H9 (cell line): ENCODE data around the gene CDYL. TPM values are rescaled to one million over a fixed set of nuclear protein-coding genes. Genes with fewer than 3 reads are reported as not detected.

ENCODE experiments used
- DNase-seq: peaks from one replicate; pipeline ENCODE4 v3.0.0-alpha.2; 2017
- H2AFZ ChIP-seq: one replicate; pipeline ENCODE4 v1.6.1; 2013; ENCODE audit warnings: mild to moderate bottlenecking, low read length, control low read depth, moderate library complexity
- H2AK5ac ChIP-seq: 2 replicates; pipeline ENCODE4 v1.6.1; 2013; ENCODE audit warnings: low read length, control low read depth, mixed read lengths; ENCODE audit not compliant: insufficient read length
- H2BK120ac ChIP-seq: one replicate; pipeline ENCODE4 v1.6.1; 2013; ENCODE audit warnings: low read depth, mild to moderate bottlenecking, low read length, control low read depth, inconsistent platforms; ENCODE audit not compliant: poor library complexity, severe bottlenecking
- H2BK12ac ChIP-seq: 2 replicates; pipeline ENCODE4 v1.6.1; 2013; ENCODE audit warnings: low read length, control low read depth, mixed read lengths, low read depth; ENCODE audit not compliant: insufficient read length
- H2BK15ac ChIP-seq: 2 replicates; pipeline ENCODE4 v1.6.1; 2013; ENCODE audit warnings: low read depth, low read length, control low read depth
- H2BK20ac ChIP-seq: one replicate; pipeline ENCODE4 v1.6.1; 2013; ENCODE audit warnings: low read depth, mild to moderate bottlenecking, low read length, control low read depth, inconsistent platforms; ENCODE audit not compliant: poor library complexity, severe bottlenecking
- H2BK5ac ChIP-seq: 2 replicates; pipeline ENCODE4 v1.6.1; 2013; ENCODE audit warnings: low read length, control low read depth, mixed read lengths; ENCODE audit not compliant: insufficient read length
- H3K14ac ChIP-seq: 2 replicates; pipeline ENCODE4 v1.6.1; 2013; ENCODE audit warnings: low read length, control low read depth; ENCODE audit not compliant: insufficient read depth
- H3K18ac ChIP-seq: 2 replicates; pipeline ENCODE4 v1.6.1; 2013; ENCODE audit warnings: low read depth, mild to moderate bottlenecking, mixed read lengths, low read length, control low read depth; ENCODE audit not compliant: insufficient read length
- H3K23ac ChIP-seq: 2 replicates; pipeline ENCODE4 v1.6.1; 2013; ENCODE audit warnings: low read length, control low read depth, mixed read lengths, low read depth; ENCODE audit not compliant: insufficient read length
- H3K23me2 ChIP-seq: 2 replicates; pipeline ENCODE4 v1.6.1; 2013; ENCODE audit warnings: low read depth, mild to moderate bottlenecking, mixed read lengths, low read length, control low read depth; ENCODE audit not compliant: insufficient read length, poor library complexity, severe bottlenecking
- H3K27ac ChIP-seq: 2 replicates; pipeline ENCODE4 v1.5.1; 2013; ENCODE audit warnings: low read length, control low read depth, mixed read lengths, low read depth; ENCODE audit not compliant: insufficient read length
- H3K27me3 ChIP-seq: 2 replicates; pipeline ENCODE4 v1.6.1; 2013; ENCODE audit warnings: low read length, control low read depth, inconsistent platforms; ENCODE audit not compliant: insufficient read depth
- H3K4ac ChIP-seq: 2 replicates; pipeline ENCODE4 v1.6.1; 2013; ENCODE audit warnings: low read depth, mild to moderate bottlenecking, control low read depth, inconsistent platforms, low read length, moderate library complexity
- H3K4me1 ChIP-seq: 2 replicates; pipeline ENCODE4 v1.6.1; 2013; ENCODE audit warnings: low read length, control low read depth, inconsistent platforms; ENCODE audit not compliant: insufficient read depth
- H3K4me2 ChIP-seq: 2 replicates; pipeline ENCODE4 v1.6.1; 2013; ENCODE audit warnings: low read length, control low read depth, mixed read lengths; ENCODE audit not compliant: insufficient read length, insufficient read depth
- H3K56ac ChIP-seq: 2 replicates; pipeline ENCODE4 v1.6.1; 2013; ENCODE audit warnings: low read depth, mild to moderate bottlenecking, mixed read lengths, low read length, control low read depth; ENCODE audit not compliant: insufficient read length
- H3K79me1 ChIP-seq: 2 replicates; pipeline ENCODE4 v1.6.1; 2013; ENCODE audit warnings: low read depth, mild to moderate bottlenecking, moderate library complexity, low read length, control low read depth, inconsistent platforms; ENCODE audit not compliant: insufficient read depth, poor library complexity, severe bottlenecking
- H3K79me2 ChIP-seq: 2 replicates; pipeline ENCODE4 v1.6.1; 2013; ENCODE audit warnings: low read length, control low read depth, inconsistent platforms; ENCODE audit not compliant: insufficient read depth
- H3K9ac ChIP-seq: 2 replicates; pipeline ENCODE4 v1.6.1; 2013; ENCODE audit warnings: low read length, control low read depth, mixed read lengths; ENCODE audit not compliant: insufficient read length; ENCODE audit errors: extremely low read depth
- H3K9me3 ChIP-seq: one replicate; pipeline ENCODE4 v1.6.1; 2013; ENCODE audit warnings: low read depth, low read length, inconsistent platforms; ENCODE audit not compliant: control insufficient read depth
- H3T11ph ChIP-seq: one replicate; pipeline ENCODE4 v1.6.1; 2013; ENCODE audit warnings: mild to moderate bottlenecking, low read length, control low read depth, inconsistent platforms
- H4K20me1 ChIP-seq: one replicate; pipeline ENCODE4 v1.6.1; 2013; ENCODE audit not compliant: control insufficient read depth, insufficient read length, insufficient read depth
- H4K5ac ChIP-seq: 2 replicates; pipeline ENCODE4 v1.6.1; 2013; ENCODE audit warnings: low read depth, mild to moderate bottlenecking, mixed read lengths, low read length, control low read depth; ENCODE audit not compliant: insufficient read length
- H4K8ac ChIP-seq: replicated peaks from 2 replicates; pipeline ENCODE4 v1.6.1; 2013; ENCODE audit warnings: low read length, control low read depth, mixed read lengths, low read depth; ENCODE audit not compliant: insufficient read length
- H4K91ac ChIP-seq: 2 replicates; pipeline ENCODE4 v1.6.1; 2013; ENCODE audit warnings: low read depth, mild to moderate bottlenecking, moderate library complexity, mixed read lengths, low read length, control low read depth; ENCODE audit not compliant: insufficient read length
- H3K27ac Mint-ChIP-seq, 3 experiments: 2 replicates in 2 of 3; 3 replicates in 1 of 3; pipeline ENCODE4 v1.8.0; 2020 to 2021; ENCODE audit warnings: mixed read lengths in 3 of 3, mild to moderate bottlenecking in 1 of 3, moderate library complexity in 1 of 3
- H3K27me3 Mint-ChIP-seq: 2 replicates; pipeline ENCODE4 v1.8.0; 2021; ENCODE audit warnings: low read depth, mild to moderate bottlenecking, moderate library complexity, mixed read lengths
- H3K36me3 Mint-ChIP-seq, 3 experiments: 2 replicates in 2 of 3; 3 replicates in 1 of 3; pipeline ENCODE4 v1.8.0; 2020 to 2021; ENCODE audit warnings: low read depth in 3 of 3, mixed read lengths in 3 of 3; ENCODE audit not compliant: insufficient read depth in 1 of 3
- H3K4me1 Mint-ChIP-seq, 2 experiments: 2 replicates each; pipeline ENCODE4 v1.8.0; 2020; ENCODE audit warnings: mixed read lengths in 2 of 2
- H3K4me3 Mint-ChIP-seq, 2 experiments: 2 replicates in 1 of 2; 3 replicates in 1 of 2; pipeline ENCODE4 v1.8.0; 2020 to 2021; ENCODE audit warnings: mild to moderate bottlenecking in 2 of 2, mixed read lengths in 2 of 2, moderate library complexity in 1 of 2
- H3K9me3 Mint-ChIP-seq, 2 experiments: 2 replicates in 1 of 2; 3 replicates in 1 of 2; pipeline ENCODE4 v1.8.0; 2020; ENCODE audit warnings: mild to moderate bottlenecking in 2 of 2, mixed read lengths in 2 of 2, moderate library complexity in 1 of 2
- WGBS: extraction: QIAGEN DNeasy Blood & Tissue Kit; methylation state at CpG from one replicate; pipeline ENCODE4 v1.1.7; 2013; ENCODE audit warnings: missing lambda C conversion rate, low lambda C conversion rate, mixed read lengths; ENCODE audit not compliant: insufficient read length; ENCODE audit errors: extremely low coverage; 5-methylcytosine and 5-hydroxymethylcytosine counted together
- total RNA-seq: library from RNA; stranded (reverse); gene quantifications from 2 replicates; pipeline ENCODE4 v1.2.1, GENCODE V29; 2021
- TF ChIP-seq, protein P1 (sequence below): fragments of 200-600 bp; sonication (generic); conservative IDR thresholded peaks from 3 replicates; pipeline ENCODE4 v1.8.0; 2021; ENCODE audit warnings: antibody characterized with exemption, mild to moderate bottlenecking

The CDYL gene
- total RNA-seq, 1 experiment from 2014 or later: 95.0 TPM

DNA sequence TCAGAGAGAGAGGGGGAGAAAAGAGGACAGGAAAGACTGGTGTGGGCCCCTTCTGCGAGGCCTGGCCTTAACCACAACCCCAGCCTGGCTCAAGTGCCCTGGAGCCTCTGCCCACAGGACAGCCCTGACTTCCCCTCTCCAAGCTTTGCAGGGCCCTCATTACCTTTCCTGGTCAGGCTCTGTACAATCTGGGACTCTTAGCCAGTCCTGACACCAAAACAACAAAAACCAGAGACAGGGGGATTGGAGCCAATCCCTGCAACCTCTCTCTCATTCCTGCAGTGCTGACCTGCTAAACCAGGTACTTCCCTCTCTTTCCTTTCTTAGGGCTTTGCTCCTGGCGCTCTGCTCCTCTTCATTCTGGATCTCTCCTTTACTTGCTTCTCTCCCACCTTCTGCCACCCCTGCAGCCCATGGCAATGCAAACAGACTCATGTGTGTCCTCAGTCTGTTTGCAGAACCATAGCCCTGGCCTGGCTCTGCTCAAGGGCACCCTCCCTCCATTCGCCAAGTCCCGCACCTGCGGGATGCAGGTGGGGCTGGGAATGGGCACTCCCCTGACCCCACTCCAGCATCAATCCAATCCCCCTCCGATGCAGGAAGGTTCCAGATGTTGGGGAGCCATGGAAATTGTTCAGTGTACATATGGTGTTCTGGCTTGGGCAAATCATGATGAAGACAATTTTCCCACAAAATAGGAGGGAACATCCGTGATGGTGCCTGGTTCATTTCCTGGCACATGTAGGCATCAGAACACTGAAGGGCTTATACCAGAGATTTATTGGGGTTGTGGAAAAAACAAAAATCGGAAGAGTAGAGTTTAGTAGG, 189.6 kb downstream of the CDYL start:
- no peaks in the 10 kb centered on the region; the same call in 1 of the 2 replicates for H3K4me1 ChIP-seq
- no peaks in the 10 kb centered on the region for H3K36me3 Mint-ChIP-seq
- no peak overlapping the region for H3K9ac ChIP-seq
- TF ChIP-seq, protein P1, sequence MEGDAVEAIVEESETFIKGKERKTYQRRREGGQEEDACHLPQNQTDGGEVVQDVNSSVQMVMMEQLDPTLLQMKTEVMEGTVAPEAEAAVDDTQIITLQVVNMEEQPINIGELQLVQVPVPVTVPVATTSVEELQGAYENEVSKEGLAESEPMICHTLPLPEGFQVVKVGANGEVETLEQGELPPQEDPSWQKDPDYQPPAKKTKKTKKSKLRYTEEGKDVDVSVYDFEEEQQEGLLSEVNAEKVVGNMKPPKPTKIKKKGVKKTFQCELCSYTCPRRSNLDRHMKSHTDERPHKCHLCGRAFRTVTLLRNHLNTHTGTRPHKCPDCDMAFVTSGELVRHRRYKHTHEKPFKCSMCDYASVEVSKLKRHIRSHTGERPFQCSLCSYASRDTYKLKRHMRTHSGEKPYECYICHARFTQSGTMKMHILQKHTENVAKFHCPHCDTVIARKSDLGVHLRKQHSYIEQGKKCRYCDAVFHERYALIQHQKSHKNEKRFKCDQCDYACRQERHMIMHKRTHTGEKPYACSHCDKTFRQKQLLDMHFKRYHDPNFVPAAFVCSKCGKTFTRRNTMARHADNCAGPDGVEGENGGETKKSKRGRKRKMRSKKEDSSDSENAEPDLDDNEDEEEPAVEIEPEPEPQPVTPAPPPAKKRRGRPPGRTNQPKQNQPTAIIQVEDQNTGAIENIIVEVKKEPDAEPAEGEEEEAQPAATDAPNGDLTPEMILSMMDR: no peak
- no peak overlapping the region for H3K4ac ChIP-seq
- no peak overlapping the region for H4K8ac ChIP-seq
- no peak for DNase-seq
- no peak overlapping the region for H3K18ac ChIP-seq
- no peaks in the 10 kb centered on the region; a peak in 1 of 5 replicates for H3K9me3 Mint-ChIP-seq
- H3K4me3 Mint-ChIP-seq: no peak overlapping the region; a peak in 1 of 5 replicates
- H3K27ac ChIP-seq: no peak overlapping the region
- H3K9me3 ChIP-seq: no peaks in the 10 kb centered on the region
- H2BK120ac ChIP-seq: no peak overlapping the region
- no peak overlapping the region for H2BK5ac ChIP-seq
- no peak overlapping the region for H2AFZ ChIP-seq
- H4K20me1 ChIP-seq: no peaks in the 10 kb centered on the region
- peaks cover 3% of the 10 kb centered on the region; the same call in 1 of the 2 replicates for H3K27me3 Mint-ChIP-seq
- H3K4me1 Mint-ChIP-seq: peaks cover 15 to 16% of the 10 kb centered on the region in 2 experiments
- no peak overlapping the region for H4K5ac ChIP-seq
- H2AK5ac ChIP-seq: no peak overlapping the region
- peak overlapping the region; percentile 25; the same call in 1 of the 2 replicates for H3K14ac ChIP-seq
- H2BK12ac ChIP-seq: no peak overlapping the region
- no peaks in the 10 kb centered on the region for H3K27me3 ChIP-seq
- no peak overlapping the region for H2BK15ac ChIP-seq
- no peaks in the 10 kb centered on the region for H3K79me1 ChIP-seq
- no peak overlapping the region for H2BK20ac ChIP-seq
- no peaks in the 10 kb centered on the region for H3K23me2 ChIP-seq
- H3K23ac ChIP-seq: no peak overlapping the region
- no peaks in the 10 kb centered on the region for H3K79me2 ChIP-seq
- peak overlapping the region in 2 of 3 experiments; percentile 26 to 29; a peak in 3 of 7 replicates for H3K27ac Mint-ChIP-seq
- no peak overlapping the region for H3K56ac ChIP-seq
- H3K4me2 ChIP-seq: no peak overlapping the region
- no peak overlapping the region for H4K91ac ChIP-seq
- H3T11ph ChIP-seq: no peak overlapping the region
- whole genome bisulfite sequencing: no CpG with 5 or more reads among the region's 8 CpGs
